K562 (cell line): Measurements from ENCODE around the gene MTA2. TPM values are rescaled to one million over a fixed set of nuclear protein-coding genes. Genes with fewer than 3 reads are reported as not detected.

ENCODE experiments used
- ATF7 ChIP-seq: fragments of 450-650 bp; IDR thresholded peaks from 2 replicates; pipeline ENCODE4 v1.7.1; 2014; ENCODE audit warnings: mild to moderate bottlenecking, moderate library complexity
- HOXB6 ChIP-seq: fragments of 250-450 bp; sonication (Bioruptor Pico); IDR thresholded peaks from 2 replicates; pipeline ENCODE4 v1.5.1; 2022; ENCODE audit warnings: mild to moderate bottlenecking, borderline replicate concordance
- IRF1 ChIP-seq: sonication (generic); formaldehyde crosslinking; IDR thresholded peaks from 2 replicates; pipeline ENCODE4 v1.8.0; 2022; ENCODE audit warnings: missing genetic modification reagents, mild to moderate bottlenecking, borderline replicate concordance
- NCOA1 ChIP-seq: fragments of 450-650 bp; IDR thresholded peaks from 2 replicates; pipeline ENCODE4 v1.6.1; 2016; ENCODE audit warnings: low read depth
- POLR2G ChIP-seq: fragments of 200-400 bp; formaldehyde crosslinking; IDR thresholded peaks from 2 replicates; pipeline ENCODE4 v1.6.1; 2017; ENCODE audit warnings: low read depth, mild to moderate bottlenecking, antibody characterized with exemption, low read length, moderate library complexity
- RREB1 ChIP-seq: fragments of 250-450 bp; sonication (Bioruptor Pico); IDR thresholded peaks from 2 replicates; pipeline ENCODE4 v1.4.0; 2020
- TEAD1 ChIP-seq, 2 experiments: fragments of 450-650 bp in 1 of 2; sonication (generic) in 1 of 2; formaldehyde crosslinking; IDR thresholded peaks; 2 replicates each; pipeline versions ENCODE4 v1.4.0 to v1.8.0; 2020 to 2022; ENCODE audit warnings: mild to moderate bottlenecking in 2 of 2, missing genetic modification reagents in 1 of 2
- ZBTB40 ChIP-seq, 2 experiments: fragments of 450-650 bp in 1 of 2; sonication (generic) in 1 of 2; formaldehyde crosslinking in 1 of 2; IDR thresholded peaks; 2 replicates each; pipeline versions ENCODE4 v1.7.1 to v1.9.0; 2016 to 2022; ENCODE audit warnings: inconsistent platforms in 1 of 2, mild to moderate bottlenecking in 1 of 2, missing genetic modification reagents in 1 of 2
- ZNF740 ChIP-seq, 3 experiments: fragments of 200-800 bp in 1 of 3; sonication (Bioruptor generic) in 1 of 3; sonication (generic) in 1 of 3; formaldehyde crosslinking in 1 of 3; IDR thresholded peaks; 2 replicates each; pipeline versions ENCODE4 v1.6.1 to v1.8.0; 2016 to 2022; ENCODE audit warnings: mild to moderate bottlenecking in 2 of 3, missing compliant biosample characterization in 2 of 3, missing genetic modification characterization in 2 of 3, missing genetic modification reagents in 1 of 3
- polyA plus RNA-seq, 8 experiments: library from polyadenylated mRNA; depleted of rRNA in 4 of 8; stranded (reverse) in 5 of 8; unstranded in 3 of 8; fragments of >200 nt; fragmentation: Nextera tagmentation in 2 of 8; fragmentation: Illumina TruSeq in 1 of 8; extraction: Ambion mirVana in 2 of 8; extraction: Trizol in 1 of 8; gene quantifications; 2 replicates each; pipeline versions ENCODE4 v1.2.1 to v1.2.3, GENCODE V29; 2011 to 2014; ENCODE audit warnings: inconsistent platforms in 1 of 8, missing spikeins in 1 of 8
- total RNA-seq, 7 experiments: library from RNA; depleted of rRNA in 6 of 7; stranded (reverse); fragments of >200 nt in 6 of 7; fragmentation: Illumina TruSeq in 2 of 7; extraction: Trizol in 2 of 7; gene quantifications; 2 replicates each; pipeline versions ENCODE4 v1.2.1 to v1.2.3, GENCODE V29; 2011 to 2021; ENCODE audit warnings: low replicate concordance in 1 of 7

Gene MTA2
- total and polyA plus RNA-seq, 9 of the 15 experiments (the other 6 are each of a cell fraction or from before 2014, with no cell fraction given), result 6.2 to 220 (median 172) TPM

- no peak for TF ChIP-seq ZBTB40 (IDR thresholded peaks at IDR 0.05)
- TF ChIP-seq ZBTB40 (CRISPR knock-in tag; IDR thresholded peaks at IDR 0.05), result no peak
- no peak for TF ChIP-seq POLR2G
- TF ChIP-seq RREB1, result no peak
- no peak for TF ChIP-seq HOXB6 (CRISPR knock-in tag)
- peak in 1 of 2 experiments; percentile 85; a peak in 2 of 4 replicates for TF ChIP-seq TEAD1 (CRISPR knock-in tag; IDR thresholded peaks at IDR 0.05)
- TF ChIP-seq NCOA1, result no peak
- peak; percentile 97 for TF ChIP-seq ZNF740 (CRISPR knock-in tag; IDR thresholded peaks at IDR 0.05)
- peak in 1 of 2 experiments; percentile 87; a peak in 2 of 4 replicates for TF ChIP-seq ZNF740 (tag; IDR thresholded peaks at IDR 0.05)
- TF ChIP-seq ATF7, result peak; percentile 78
- TF ChIP-seq IRF1 (CRISPR knock-in tag), result no peak
Measured at GRCh38 chr11:62560566-62561103, 41.0 kb downstream of the MTA2 start (continued).
